HG03432 (cell line): ENCODE results near the gene MCTP2.

ENCODE experiments used
- ATAC-seq: cut with Tn5 transposase; IDR thresholded peaks from one replicate; pipeline ENCODE4 v1.9.1; 2021; ENCODE audit warnings: mild to moderate bottlenecking, moderate library complexity; ENCODE audit not compliant: unreplicated experiment

Gene MCTP2

GRCh38 chr15:94262201-94262600 lies 30.8 kb downstream of the MCTP2 start:
- ATAC-seq, result no peak

GRCh38 chr15:94263341-94264273 lies 32.2 kb downstream of the MCTP2 start:
- peak; percentile 78 for ATAC-seq

- ATAC-seq, result no peak
These were observed 33.6 kb downstream of the MCTP2 start for GRCh38 chr15:94265009-94265408.

- ATAC-seq, result no peak
These were observed 34.6 kb downstream of the MCTP2 start for GRCh38 chr15:94265982-94266381.

- no peak for ATAC-seq
These were observed 35.4 kb downstream of the MCTP2 start for GRCh38 chr15:94266789-94267188.

GRCh38 chr15:94269954-94270353 lies 38.6 kb downstream of the MCTP2 start:
- ATAC-seq, result no peak

- no peak for ATAC-seq
These were observed 39.2 kb downstream of the MCTP2 start for GRCh38 chr15:94270570-94270969.

GRCh38 chr15:94272251-94272898 lies 41.0 kb downstream of the MCTP2 start:
- peak; percentile 91 for ATAC-seq

- ATAC-seq, result no peak
These were observed 42.5 kb downstream of the MCTP2 start for GRCh38 chr15:94273826-94274225.

GRCh38 chr15:94274745-94275144 lies 43.4 kb downstream of the MCTP2 start:
- ATAC-seq, result no peak

- ATAC-seq, result peak; percentile 44
These were observed 46.1 kb downstream of the MCTP2 start for GRCh38 chr15:94277485-94277884.

GRCh38 chr15:94279736-94280135 lies 48.4 kb downstream of the MCTP2 start:
- ATAC-seq, result no peak

- ATAC-seq, result no peak
These were observed 48.9 kb downstream of the MCTP2 start for GRCh38 chr15:94280301-94280700.

- ATAC-seq, result no peak
These were observed 51.2 kb downstream of the MCTP2 start for GRCh38 chr15:94282269-94283250.

GRCh38 chr15:94286583-94286982 lies 55.2 kb downstream of the MCTP2 start:
- ATAC-seq, result peak; percentile 23

- peak; percentile 99 for ATAC-seq
These were observed 56.5 kb downstream of the MCTP2 start for GRCh38 chr15:94287794-94288246.

GRCh38 chr15:94290730-94291129 lies 59.4 kb downstream of the MCTP2 start:
- no peak for ATAC-seq

GRCh38 chr15:94293411-94294402 lies 62.3 kb downstream of the MCTP2 start:
- no peak for ATAC-seq

GRCh38 chr15:94294556-94294955 lies 63.2 kb downstream of the MCTP2 start:
- no peak for ATAC-seq

- ATAC-seq, result no peak
These were observed 63.9 kb downstream of the MCTP2 start for GRCh38 chr15:94295275-94295674.
